Measurements from ENCODE around the gene FRG1.
"Not testable (repeated sequence)": the region's sequence is repeated elsewhere in the genome, so short reads cannot be mapped to it uniquely, and the experiment has no call there.

Gene FRG1

GRCh38 chr4:189940178-189941004, at the start of gene FRG1:
TSS of gene FRG1 (plus strand) at chr4:189940872. CDS start at chr4:189941010, 138 bp downstream.
- peak; percentile 99 for DNase-seq

- DNase-seq: no peak
Measured at GRCh38 chr4:189897667-189898066, 43.0 kb upstream of the FRG1 start.

GRCh38 chr4:189899481-189900015, 41.1 kb upstream of the FRG1 start:
- not testable (repeated sequence) for DNase-seq

GRCh38 chr4:189904420-189905027, 36.1 kb upstream of the FRG1 start:
- not testable (repeated sequence) for DNase-seq

- DNase-seq: no peak
Measured at GRCh38 chr4:189912170-189912569, 28.5 kb upstream of the FRG1 start.

- DNase-seq: no peak
Measured at GRCh38 chr4:189917161-189917891, 23.3 kb upstream of the FRG1 start.

- no peak for DNase-seq
Measured at GRCh38 chr4:189921058-189921457, 19.6 kb upstream of the FRG1 start.

GRCh38 chr4:189926742-189927141, 13.9 kb upstream of the FRG1 start:
- not testable (repeated sequence) for DNase-seq

- no peak for DNase-seq
Measured at GRCh38 chr4:189941005-189941450, 356 bp downstream of the FRG1 start.

- not testable (repeated sequence) for DNase-seq
Measured at GRCh38 chr4:189942412-189942811, 1.7 kb downstream of the FRG1 start.

- DNase-seq: not testable (repeated sequence)
Measured at GRCh38 chr4:189944077-189944476, 3.4 kb downstream of the FRG1 start.

GRCh38 chr4:189946906-189947305, 6.2 kb downstream of the FRG1 start:
- not testable (repeated sequence) for DNase-seq

- DNase-seq: not testable (repeated sequence)
Measured at GRCh38 chr4:189948486-189948885, 7.8 kb downstream of the FRG1 start.

GRCh38 chr4:189969291-189969690, 28.6 kb downstream of the FRG1 start:
- not testable (repeated sequence) for DNase-seq

- DNase-seq: no peak
Measured at GRCh38 chr4:189973646-189974045, 33.0 kb downstream of the FRG1 start.

GRCh38 chr4:189974056-189974455, 33.4 kb downstream of the FRG1 start:
- DNase-seq: no peak

GRCh38 chr4:189979196-189980047, 38.8 kb downstream of the FRG1 start:
- DNase-seq: no peak

GRCh38 chr4:189980292-189980691, 39.6 kb downstream of the FRG1 start:
- DNase-seq: not testable (repeated sequence)

GRCh38 chr4:189981970-189982369, 41.3 kb downstream of the FRG1 start:
- no peak for DNase-seq

- DNase-seq: not testable (repeated sequence)
Measured at GRCh38 chr4:189983916-189984526, 43.3 kb downstream of the FRG1 start.

- not testable (repeated sequence) for DNase-seq
Measured at GRCh38 chr4:189984661-189985060, 44.0 kb downstream of the FRG1 start.
